ENCODE results near the gene PIK3C2G. TPM values are rescaled to one million over a fixed set of nuclear protein-coding genes. Genes with fewer than 3 reads are reported as not detected.
A peak's percentile ranks its signal among the peaks of the same experiment; 100 is the strongest.

PIK3C2G gene
- polyA plus RNA-seq, 1 donor (not counting 4 experiments of a cell fraction or from before 2014, with no cell fraction given), result 3.7 TPM

DNA sequence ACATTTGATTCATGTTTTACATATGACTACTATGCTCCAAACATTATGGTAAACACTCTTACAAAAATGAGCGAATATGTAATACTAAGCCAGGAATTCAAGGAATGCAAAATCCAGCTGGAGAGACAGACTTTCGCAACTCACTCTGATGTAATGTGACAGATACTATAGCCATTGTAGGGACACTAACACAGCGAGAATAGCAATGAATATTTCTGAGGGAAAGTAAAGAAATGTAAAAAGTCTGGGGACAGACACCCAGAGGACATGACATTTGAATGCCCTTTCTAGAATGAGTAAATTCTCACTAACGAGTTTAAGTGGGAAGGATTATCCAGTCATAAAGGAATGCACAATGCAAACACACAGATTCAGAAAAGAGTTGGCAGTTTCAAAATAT lies 121.9 kb downstream of the PIK3C2G start:
- Histone ChIP-seq H3K27ac (ENCODE audit: control insufficient read depth, insufficient read depth, low read length) (no peak overlapping the region), H3K27me3 (ENCODE audit: control insufficient read depth, extremely low read depth, insufficient read depth, low read length) (no peaks in the 10 kb centered on the region), H3K4me1 (ENCODE audit: control insufficient read depth, extremely low read depth, insufficient read depth, low read length) (peaks cover 14% of the 10 kb centered on the region), H3K36me3 (ENCODE audit: control insufficient read depth in 2 of 2, extremely low read depth in 1 of 2, insufficient read depth in 2 of 2, low read length in 2 of 2) (no peaks in the 10 kb centered on the region), H3K9me3 (ENCODE audit: control insufficient read depth, low read depth, low read length) (no peaks in the 10 kb centered on the region), H3K4me2 (ENCODE audit: control insufficient read depth, extremely low read depth, insufficient read depth, low read depth, low read length) (no peak overlapping the region), H3K9ac (ENCODE audit: control insufficient read depth, extremely low read depth, insufficient read depth, low read length) (no peak overlapping the region), H4K20me1 (ENCODE audit: control insufficient read depth, extremely low read depth, insufficient read depth, low read length) (no peaks in the 10 kb centered on the region), H2AFZ (ENCODE audit: control insufficient read depth, low read length) (no peak overlapping the region), H3K79me2 (ENCODE audit: control insufficient read depth, insufficient read depth, low read length) (no peaks in the 10 kb centered on the region), H3K4me3 (ENCODE audit: control insufficient read depth in 2 of 3, extremely low read depth in 1 of 3, insufficient read depth in 2 of 3, low read depth in 1 of 3, low read length in 3 of 3) (no peak overlapping the region), H3K9me1 (ENCODE audit: control insufficient read depth, extremely low read depth, insufficient read depth, low read length) (no peaks in the 10 kb centered on the region)
- dilution Hi-C loops (cut with MboI; ENCODE audit: extremely low pct_ligation_motif_present, low sequenced_read_pairs), result no loop called here
- DNase-seq (ENCODE audit: low read depth, low spot score) (peak; percentile 11), FAIRE-seq (peak; percentile 60)
- TF ChIP-seq EZH2 (IDR thresholded peaks at IDR 0.05; ENCODE audit: low read length) (no peak), CTCF (optimal IDR thresholded peaks at IDR 0.05 in 1 of 3, IDR thresholded peaks at IDR 0.05 in 1 of 3, conservative IDR thresholded peaks at IDR 0.05 in 1 of 3; ENCODE audit: extremely low read depth in 1 of 3, insufficient read depth in 2 of 3, low read length in 3 of 3) (no peak)

GRCh38 chr12:18387706-18388105 lies 126.4 kb downstream of the PIK3C2G start:
- FAIRE-seq (no peak), DNase-seq (ENCODE audit: low read depth, low spot score) (no peak)
- H3K4me2 ChIP-seq (ENCODE audit: control insufficient read depth, extremely low read depth, insufficient read depth, low read depth, low read length), result no peak overlapping the region
- H4K20me1 ChIP-seq (ENCODE audit: control insufficient read depth, extremely low read depth, insufficient read depth, low read length), result no peaks in the 10 kb centered on the region
- H3K36me3 ChIP-seq (ENCODE audit: control insufficient read depth in 2 of 2, extremely low read depth in 1 of 2, insufficient read depth in 2 of 2, low read length in 2 of 2), result no peaks in the 10 kb centered on the region
- no peak overlapping the region for H2AFZ ChIP-seq (ENCODE audit: control insufficient read depth, low read length)
- no peaks in the 10 kb centered on the region for H3K79me2 ChIP-seq (ENCODE audit: control insufficient read depth, insufficient read depth, low read length)
- no peak overlapping the region for H3K27ac ChIP-seq (ENCODE audit: control insufficient read depth, insufficient read depth, low read length)
- dilution Hi-C loops (cut with MboI; ENCODE audit: extremely low pct_ligation_motif_present, low sequenced_read_pairs), result no loop called here
- H3K9ac ChIP-seq (ENCODE audit: control insufficient read depth, extremely low read depth, insufficient read depth, low read length), result no peak overlapping the region
- peaks cover 10% of the 10 kb centered on the region for H3K4me1 ChIP-seq (ENCODE audit: control insufficient read depth, extremely low read depth, insufficient read depth, low read length)
- H3K4me3 ChIP-seq (ENCODE audit: control insufficient read depth in 2 of 3, extremely low read depth in 1 of 3, insufficient read depth in 2 of 3, low read depth in 1 of 3, low read length in 3 of 3), result no peak overlapping the region
- no peak for TF ChIP-seq CTCF (optimal IDR thresholded peaks at IDR 0.05 in 1 of 3, IDR thresholded peaks at IDR 0.05 in 1 of 3, conservative IDR thresholded peaks at IDR 0.05 in 1 of 3; ENCODE audit: extremely low read depth in 1 of 3, insufficient read depth in 2 of 3, low read length in 3 of 3)
- no peak for TF ChIP-seq EZH2 (IDR thresholded peaks at IDR 0.05; ENCODE audit: low read length)
- H3K9me3 ChIP-seq (ENCODE audit: control insufficient read depth, low read depth, low read length), result no peaks in the 10 kb centered on the region
- no peaks in the 10 kb centered on the region for H3K9me1 ChIP-seq (ENCODE audit: control insufficient read depth, extremely low read depth, insufficient read depth, low read length)
- H3K27me3 ChIP-seq (ENCODE audit: control insufficient read depth, extremely low read depth, insufficient read depth, low read length), result no peaks in the 10 kb centered on the region

Measured in keratinocyte (primary cell).